MM.1S (cell line): ENCODE data around the gene CALD1.

Experiments
- CTCF ChIP-seq: fragments of 300-600 bp; sonication (generic); IDR thresholded peaks from 2 replicates; pipeline ENCODE4 v1.5.1; 2016; ENCODE audit warnings: antibody characterized with exemption, low read length, mixed read lengths
- EZH2 ChIP-seq: fragments of 300-600 bp; sonication (generic); optimal IDR thresholded peaks from 2 replicates; pipeline ENCODE3; 2017; ENCODE audit warnings: low read depth, mild to moderate bottlenecking, antibody characterized with exemption, low read length, mixed read lengths

GRCh38 chr7:134885967-134886352 is 106.5 kb downstream of the CALD1 start:
- no peak for TF ChIP-seq CTCF
- TF ChIP-seq EZH2: no peak
